GM12892 (cell line): Measurements from ENCODE around the gene OR2J3.
A peak's percentile ranks its signal among the peaks of the same experiment; 100 is the strongest.
"Not testable (repeated sequence)": the region's sequence is repeated elsewhere in the genome, so short reads cannot be mapped to it uniquely, and the experiment has no call there.

Source experiments
- DNase-seq: peaks from one replicate; pipeline ENCODE4 v3.0.0; 2011; ENCODE audit not compliant: insufficient read length
- FAIRE-seq: peaks from 2 replicates; lab custom pipeline; 2011; peaks lifted over from hg19 to GRCh38; lab: Jason Lieb, UNC
- POLR2A ChIP-seq: IDR thresholded peaks from 2 replicates; pipeline ENCODE4 v1.6.1; 2011; ENCODE audit warnings: low read depth, low read length, control low read depth
- POLR2AphosphoS5 ChIP-seq: IDR thresholded peaks from 2 replicates; pipeline ENCODE4 v1.6.1; 2011; ENCODE audit warnings: low read depth, low read length, control low read depth
- TAF1 ChIP-seq: IDR thresholded peaks from 2 replicates; pipeline ENCODE4 v1.6.1; 2011; ENCODE audit warnings: low read depth, mild to moderate bottlenecking, control low read depth, low read length, borderline replicate concordance

The OR2J3 gene

GRCh38 chr6:29130644-29131043, 22.8 kb downstream of the OR2J3 start:
- FAIRE-seq (no peak), DNase-seq (no peak)
- TF ChIP-seq POLR2A (no peak), POLR2AphosphoS5 (no peak), TAF1 (no peak)

- DNase-seq, result no peak
- TF ChIP-seq POLR2AphosphoS5 (no peak), POLR2A (no peak), TAF1 (no peak)
- no peak for FAIRE-seq
Observed at GRCh38 chr6:29131691-29132090, 23.8 kb downstream of the OR2J3 start.

- FAIRE-seq, result no peak
- DNase-seq, result no peak
- TF ChIP-seq POLR2AphosphoS5 (no peak), TAF1 (no peak), POLR2A (no peak)
Observed at GRCh38 chr6:29137724-29138123, 29.9 kb downstream of the OR2J3 start.

- DNase-seq (no peak), FAIRE-seq (no peak)
- TF ChIP-seq POLR2A (no peak), TAF1 (no peak), POLR2AphosphoS5 (no peak)
Observed at GRCh38 chr6:29141606-29142005, 33.7 kb downstream of the OR2J3 start.

- DNase-seq (no peak), FAIRE-seq (no peak)
- TF ChIP-seq TAF1 (no peak), POLR2AphosphoS5 (no peak), POLR2A (no peak)
Observed at GRCh38 chr6:29142309-29142708, 34.5 kb downstream of the OR2J3 start.

GRCh38 chr6:29146179-29146578, 38.3 kb downstream of the OR2J3 start:
- DNase-seq (no peak), FAIRE-seq (no peak)
- TF ChIP-seq TAF1 (no peak), POLR2A (no peak), POLR2AphosphoS5 (no peak)

GRCh38 chr6:29147074-29147473, 39.2 kb downstream of the OR2J3 start:
- no peak for DNase-seq
- no peak for FAIRE-seq
- TF ChIP-seq POLR2AphosphoS5 (no peak), POLR2A (no peak), TAF1 (no peak)

- DNase-seq, result not testable (repeated sequence)
- peak; percentile 24 for FAIRE-seq
Observed at GRCh38 chr6:29149444-29149843, 41.6 kb downstream of the OR2J3 start.

- FAIRE-seq, result no peak
- DNase-seq, result no peak
- TF ChIP-seq POLR2A (no peak), POLR2AphosphoS5 (no peak), TAF1 (no peak)
Observed at GRCh38 chr6:29153083-29153482, 45.2 kb downstream of the OR2J3 start.

- FAIRE-seq, DNase-seq: not testable (repeated sequence)
Observed at GRCh38 chr6:29155182-29155581, 47.3 kb downstream of the OR2J3 start.

- FAIRE-seq, DNase-seq: not testable (repeated sequence)
Observed at GRCh38 chr6:29159922-29160321, 52.1 kb downstream of the OR2J3 start.
